Endodermal cell (in vitro differentiated cells): ENCODE data around the gene ZCCHC24. TPM values are rescaled to one million over a fixed set of nuclear protein-coding genes. Genes with fewer than 3 reads are reported as not detected.

Source experiments
- DNase-seq: peaks from one replicate; pipeline ENCODE4 v3.0.0-alpha.2; 2017
- H3K27ac ChIP-seq: 2 replicates; pipeline ENCODE4 v1.5.1; 2013; ENCODE audit warnings: mild to moderate bottlenecking, low read depth, low read length, moderate library complexity
- H3K27me3 ChIP-seq: 2 replicates; pipeline ENCODE4 v1.6.1; 2013; ENCODE audit warnings: mild to moderate bottlenecking, low read length, moderate library complexity; ENCODE audit not compliant: insufficient read depth, control insufficient read depth, poor library complexity, severe bottlenecking
- H3K36me3 ChIP-seq: 2 replicates; pipeline ENCODE4 v1.7.0; 2013; ENCODE audit warnings: mild to moderate bottlenecking, low read length, moderate library complexity; ENCODE audit not compliant: control insufficient read depth, insufficient read depth
- H3K4me1 ChIP-seq: one replicate; pipeline ENCODE4 v1.7.0; 2013; ENCODE audit warnings: low read length; ENCODE audit not compliant: control insufficient read depth, insufficient read depth
- H3K4me3 ChIP-seq: 2 replicates; pipeline ENCODE4 v1.5.1; 2013; ENCODE audit warnings: mild to moderate bottlenecking, low read length, moderate library complexity
- H3K9ac ChIP-seq: 2 replicates; pipeline ENCODE4 v1.6.1; 2013; ENCODE audit warnings: mild to moderate bottlenecking, low read length, moderate library complexity; ENCODE audit not compliant: poor library complexity, severe bottlenecking; ENCODE audit errors: extremely low read depth
- H3K9me3 ChIP-seq: 2 replicates; pipeline ENCODE4 v1.6.1; 2013; ENCODE audit warnings: mild to moderate bottlenecking, low read length, moderate library complexity; ENCODE audit not compliant: control insufficient read depth
- H3K27ac Mint-ChIP-seq: 2 replicates; pipeline ENCODE4 v1.8.0; 2020; ENCODE audit warnings: mixed read lengths
- H3K27me3 Mint-ChIP-seq: 2 replicates; pipeline ENCODE4 v1.8.0; 2021; ENCODE audit warnings: mild to moderate bottlenecking, mixed read lengths; ENCODE audit not compliant: insufficient read depth
- H3K36me3 Mint-ChIP-seq: 2 replicates; pipeline ENCODE4 v1.8.0; 2020; ENCODE audit warnings: low read depth, mixed read lengths
- H3K4me1 Mint-ChIP-seq: 2 replicates; pipeline ENCODE4 v1.8.0; 2020; ENCODE audit warnings: mixed read lengths
- H3K4me3 Mint-ChIP-seq: 2 replicates; pipeline ENCODE4 v1.8.0; 2020; ENCODE audit warnings: mild to moderate bottlenecking, moderate library complexity, mixed read lengths
- H3K9me3 Mint-ChIP-seq: 2 replicates; pipeline ENCODE4 v1.8.0; 2020; ENCODE audit warnings: mild to moderate bottlenecking, mixed read lengths
- WGBS, 2 experiments: methylation state at CpG; one replicate each; pipeline versions ENCODE4 v1.1.5 to v1.1.7; 2013; ENCODE audit warnings: missing lambda C conversion rate in 2 of 2, mixed read lengths in 1 of 2; ENCODE audit not compliant: insufficient coverage in 1 of 2, insufficient read length in 1 of 2; 5-methylcytosine and 5-hydroxymethylcytosine counted together
- total RNA-seq, 2 donors: library from RNA; stranded (reverse); fragmentation: NEBNext Ultra II Directional in 1 of 2; extraction: Animal tissue kit (Norgen Biotek cat#: 25700) in 1 of 2; gene quantifications; 2 replicates in 1 of 2; 3 replicates in 1 of 2; pipeline ENCODE4 v1.2.1, GENCODE V29; 2021
- TF ChIP-seq, protein P1 (sequence below): fragments of 200-600 bp; sonication (generic); conservative IDR thresholded peaks from 2 replicates; pipeline ENCODE4 v1.5.0; 2021; ENCODE audit warnings: antibody characterized with exemption, mild to moderate bottlenecking

ZCCHC24 gene
- total RNA-seq, 2 donors from 2014 or later, result 7.6 to 10.7 TPM

DNA sequence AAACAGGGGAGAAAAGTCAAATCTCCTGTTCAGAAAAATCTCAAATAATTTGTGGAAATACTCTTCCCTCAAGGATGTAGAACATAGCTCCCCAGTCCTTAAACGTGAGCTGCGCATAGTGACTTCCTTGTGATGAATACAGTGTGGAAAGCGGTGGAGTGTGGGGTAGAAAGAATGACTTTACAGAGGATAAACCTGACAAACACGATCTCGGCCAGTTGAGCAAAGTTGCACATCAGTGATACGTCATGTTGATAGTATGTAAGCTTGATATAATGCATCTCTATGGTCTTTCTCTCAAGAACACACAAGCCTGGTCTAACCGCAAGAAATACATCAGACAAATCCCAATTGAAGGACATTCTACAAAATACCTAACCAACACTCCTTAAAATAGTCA is 32.0 kb upstream of the ZCCHC24 start:
- peaks cover 19% of the 10 kb centered on the region for H3K27me3 Mint-ChIP-seq
- DNase-seq, result no peak

DNA sequence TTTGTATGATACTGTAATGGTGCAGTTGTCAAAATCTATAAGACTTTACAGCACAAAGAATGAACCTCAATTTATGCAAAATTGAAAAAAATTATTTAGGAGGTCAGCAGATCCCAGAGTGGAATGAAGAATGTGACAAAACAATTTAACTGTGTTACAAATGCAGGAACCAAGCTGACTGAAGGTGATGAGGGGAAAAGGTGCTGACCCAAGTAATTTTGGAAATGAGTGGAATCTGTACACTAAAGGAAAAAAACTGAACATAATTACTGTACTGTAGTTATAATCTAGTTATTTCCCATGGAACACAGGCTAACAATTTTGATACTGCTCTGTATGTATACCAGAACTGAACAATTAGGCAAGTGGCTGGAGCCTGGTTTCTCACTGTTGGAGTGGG is 31.2 kb upstream of the ZCCHC24 start:
- TF ChIP-seq, protein P1, sequence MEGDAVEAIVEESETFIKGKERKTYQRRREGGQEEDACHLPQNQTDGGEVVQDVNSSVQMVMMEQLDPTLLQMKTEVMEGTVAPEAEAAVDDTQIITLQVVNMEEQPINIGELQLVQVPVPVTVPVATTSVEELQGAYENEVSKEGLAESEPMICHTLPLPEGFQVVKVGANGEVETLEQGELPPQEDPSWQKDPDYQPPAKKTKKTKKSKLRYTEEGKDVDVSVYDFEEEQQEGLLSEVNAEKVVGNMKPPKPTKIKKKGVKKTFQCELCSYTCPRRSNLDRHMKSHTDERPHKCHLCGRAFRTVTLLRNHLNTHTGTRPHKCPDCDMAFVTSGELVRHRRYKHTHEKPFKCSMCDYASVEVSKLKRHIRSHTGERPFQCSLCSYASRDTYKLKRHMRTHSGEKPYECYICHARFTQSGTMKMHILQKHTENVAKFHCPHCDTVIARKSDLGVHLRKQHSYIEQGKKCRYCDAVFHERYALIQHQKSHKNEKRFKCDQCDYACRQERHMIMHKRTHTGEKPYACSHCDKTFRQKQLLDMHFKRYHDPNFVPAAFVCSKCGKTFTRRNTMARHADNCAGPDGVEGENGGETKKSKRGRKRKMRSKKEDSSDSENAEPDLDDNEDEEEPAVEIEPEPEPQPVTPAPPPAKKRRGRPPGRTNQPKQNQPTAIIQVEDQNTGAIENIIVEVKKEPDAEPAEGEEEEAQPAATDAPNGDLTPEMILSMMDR, result no peak
- peaks cover 19% of the 10 kb centered on the region for H3K27me3 Mint-ChIP-seq
- Histone ChIP-seq H3K9ac (no peak overlapping the region), H3K36me3 (no peaks in the 10 kb centered on the region), H3K4me1 (no peaks in the 10 kb centered on the region), H3K27me3 (peaks cover 10% of the 10 kb centered on the region), H3K4me3 (no peak overlapping the region), H3K27ac (no peak overlapping the region), H3K9me3 (no peaks in the 10 kb centered on the region)
- no peaks in the 10 kb centered on the region for H3K9me3 Mint-ChIP-seq
- no peak for DNase-seq
- H3K36me3 Mint-ChIP-seq, result no peaks in the 10 kb centered on the region
- no peak overlapping the region for H3K27ac Mint-ChIP-seq
- H3K4me3 Mint-ChIP-seq, result no peak overlapping the region
- H3K4me1 Mint-ChIP-seq, result no peaks in the 10 kb centered on the region

More for the DNA sequence above, 32.0 kb upstream of the ZCCHC24 start:
- no peak overlapping the region for H3K27ac ChIP-seq
- peaks cover 10% of the 10 kb centered on the region for H3K27me3 ChIP-seq
- H3K9me3 ChIP-seq, result no peaks in the 10 kb centered on the region
- Mint-ChIP-seq H3K36me3 (no peaks in the 10 kb centered on the region), H3K4me1 (no peaks in the 10 kb centered on the region), H3K27ac (no peak overlapping the region), H3K4me3 (no peak overlapping the region), H3K9me3 (no peaks in the 10 kb centered on the region)
- WGBS, 2 experiments, result 94 to 96% methylated on average over 5 to 7 of the region's 7 CpGs
- H3K9ac ChIP-seq, result no peak overlapping the region
- TF ChIP-seq, protein P1, result no peak
- no peaks in the 10 kb centered on the region for H3K36me3 ChIP-seq
- no peaks in the 10 kb centered on the region for H3K4me1 ChIP-seq
- H3K4me3 ChIP-seq, result no peak overlapping the region

DNA sequence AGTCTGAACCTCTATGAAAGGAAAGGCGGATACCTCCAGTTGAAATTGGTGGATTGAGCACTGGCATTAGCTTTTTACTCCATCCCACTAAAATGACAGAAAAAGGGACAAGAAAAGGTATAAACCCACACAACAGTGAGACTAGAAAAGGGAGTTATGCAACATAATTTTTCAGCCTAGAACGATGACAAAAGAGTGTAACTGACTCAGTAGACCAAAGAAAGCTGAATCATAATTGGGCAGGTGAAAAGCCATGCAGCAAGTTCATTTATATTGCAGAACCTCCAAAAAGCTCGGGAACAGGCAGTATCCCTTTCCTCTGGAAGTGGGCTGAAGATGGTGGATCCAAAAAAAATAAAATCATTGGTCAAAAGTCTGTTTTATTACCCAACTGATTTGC is 30.5 kb upstream of the ZCCHC24 start:
- H3K27me3 ChIP-seq, result peaks cover 10% of the 10 kb centered on the region
- no peaks in the 10 kb centered on the region for H3K36me3 ChIP-seq
- Mint-ChIP-seq H3K4me1 (no peaks in the 10 kb centered on the region), H3K9me3 (no peaks in the 10 kb centered on the region), H3K27ac (no peak overlapping the region), H3K27me3 (peaks cover 19% of the 10 kb centered on the region), H3K4me3 (no peak overlapping the region), H3K36me3 (no peaks in the 10 kb centered on the region)
- WGBS, 2 experiments, result 86 to 94% methylated on average over 2 to 3 of the region's 3 CpGs
- TF ChIP-seq, protein P1, result no peak
- no peak overlapping the region for H3K9ac ChIP-seq
- no peak for DNase-seq
- no peak overlapping the region for H3K4me3 ChIP-seq
- no peaks in the 10 kb centered on the region for H3K9me3 ChIP-seq
- H3K4me1 ChIP-seq, result no peaks in the 10 kb centered on the region
- no peak overlapping the region for H3K27ac ChIP-seq
